Ecto neural progenitor cell (in vitro differentiated cells): ENCODE results near the gene PLK3.
A peak's percentile ranks its signal among the peaks of the same experiment; 100 is the strongest.
"Not testable (repeated sequence)": the region's sequence is repeated elsewhere in the genome, so short reads cannot be mapped to it uniquely, and the experiment has no call there.

Experiments
- DNase-seq: peaks from one replicate; pipeline ENCODE4 v3.0.0-alpha.2; 2018; ENCODE audit warnings: low spot score

PLK3 gene

DNA sequence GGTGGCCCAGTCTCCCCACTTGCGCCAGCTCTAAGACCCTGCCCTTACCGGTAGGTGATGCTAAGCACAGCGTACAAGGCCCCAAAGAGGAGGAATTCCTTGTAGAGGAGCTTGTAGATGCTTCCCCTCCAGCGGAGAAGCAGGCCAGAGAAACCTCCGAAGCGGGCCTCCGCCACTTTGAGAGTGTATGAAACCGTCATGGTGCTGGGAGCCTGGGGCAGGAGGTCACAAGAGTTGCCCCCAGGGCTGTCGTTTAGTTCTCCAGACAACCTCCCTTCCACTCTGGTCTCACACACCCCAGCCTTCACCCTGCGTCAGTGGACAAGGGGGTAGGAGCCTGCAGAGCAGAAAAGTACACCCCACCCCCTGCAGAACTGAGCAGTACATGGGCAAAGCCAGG, 12.7 kb upstream of the PLK3 start:
- no peak for DNase-seq

DNA sequence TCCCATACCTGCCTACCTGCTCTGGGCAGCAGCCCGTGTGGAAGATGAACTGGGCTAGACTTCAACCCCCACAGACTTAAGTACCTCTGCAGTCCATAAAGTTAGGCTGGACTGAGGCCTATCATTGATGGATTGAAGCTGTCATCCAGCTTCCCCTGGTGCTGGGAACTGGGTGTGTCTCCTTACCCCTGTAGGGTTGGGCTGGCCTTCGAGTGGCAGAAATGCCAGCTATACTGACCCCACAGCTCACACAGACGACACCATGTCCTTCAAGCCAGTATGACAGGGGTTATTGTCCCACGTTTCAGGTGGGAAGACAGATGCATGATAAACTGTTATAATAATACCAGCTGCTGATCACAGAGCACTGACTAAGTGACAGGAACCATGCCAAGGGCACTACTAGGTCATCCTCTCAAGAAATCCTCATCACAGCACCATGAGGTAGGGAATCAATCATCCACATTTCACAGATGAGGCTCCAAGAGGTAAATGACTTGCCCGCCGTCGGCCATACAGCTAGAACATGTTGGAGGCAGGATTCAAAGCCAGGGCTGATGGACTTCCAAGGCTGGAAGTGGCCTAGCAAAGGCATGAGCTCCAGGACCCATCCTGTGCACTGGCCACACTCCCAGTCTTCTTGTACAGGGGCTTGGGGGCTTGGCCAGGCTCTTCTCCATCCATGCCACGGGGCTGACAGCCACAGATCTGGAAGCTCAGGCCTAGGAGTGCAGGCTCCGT, 11.9 kb upstream of the PLK3 start, which contains the start of gene BEST4:
TSS of gene BEST4 (minus strand) at position 51 of the 741 bp plus-strand sequence. CDS start 465 bp downstream, outside the sequence.
- no peak for DNase-seq

DNA sequence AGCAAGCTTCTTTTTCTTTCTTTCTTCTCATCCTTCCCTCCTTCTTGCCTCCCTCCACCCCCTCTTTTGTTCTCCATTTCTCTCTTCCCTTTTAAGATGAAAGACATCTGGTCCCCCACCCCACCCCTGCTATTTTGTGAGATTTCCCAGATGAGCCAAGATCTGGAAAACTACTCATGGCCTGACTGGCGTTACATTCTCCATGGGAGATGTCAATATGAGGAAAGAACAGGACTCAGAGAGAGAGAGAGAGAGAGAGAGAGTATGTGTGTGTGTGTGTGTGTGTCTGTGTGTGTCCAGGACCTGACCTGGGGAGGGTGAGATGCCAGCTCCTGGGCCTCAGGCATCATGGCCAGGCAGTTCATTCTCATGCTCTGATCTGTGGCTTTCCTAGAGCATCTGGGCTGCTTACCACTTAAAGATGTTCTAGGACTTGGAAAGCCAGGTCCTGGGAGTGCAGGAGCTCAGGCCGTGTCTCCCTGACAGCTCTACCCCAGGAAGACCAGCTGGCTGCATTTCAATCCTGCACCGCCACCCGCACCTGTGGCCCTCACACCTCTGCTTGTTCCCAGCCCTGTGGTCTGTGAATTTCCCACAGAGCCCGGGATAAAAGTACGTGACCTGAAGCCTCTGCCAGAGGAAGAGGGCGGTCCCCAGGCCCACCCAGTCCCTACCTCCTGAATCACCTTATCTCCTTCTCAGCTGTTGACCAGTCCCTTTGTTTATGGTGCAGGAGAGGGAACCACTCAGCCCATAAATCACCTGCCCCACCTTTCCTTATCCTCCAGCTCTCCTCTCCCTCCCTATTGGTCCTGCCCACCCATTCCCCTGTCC, 9.0 kb upstream of the PLK3 start:
- DNase-seq, result no peak

DNA sequence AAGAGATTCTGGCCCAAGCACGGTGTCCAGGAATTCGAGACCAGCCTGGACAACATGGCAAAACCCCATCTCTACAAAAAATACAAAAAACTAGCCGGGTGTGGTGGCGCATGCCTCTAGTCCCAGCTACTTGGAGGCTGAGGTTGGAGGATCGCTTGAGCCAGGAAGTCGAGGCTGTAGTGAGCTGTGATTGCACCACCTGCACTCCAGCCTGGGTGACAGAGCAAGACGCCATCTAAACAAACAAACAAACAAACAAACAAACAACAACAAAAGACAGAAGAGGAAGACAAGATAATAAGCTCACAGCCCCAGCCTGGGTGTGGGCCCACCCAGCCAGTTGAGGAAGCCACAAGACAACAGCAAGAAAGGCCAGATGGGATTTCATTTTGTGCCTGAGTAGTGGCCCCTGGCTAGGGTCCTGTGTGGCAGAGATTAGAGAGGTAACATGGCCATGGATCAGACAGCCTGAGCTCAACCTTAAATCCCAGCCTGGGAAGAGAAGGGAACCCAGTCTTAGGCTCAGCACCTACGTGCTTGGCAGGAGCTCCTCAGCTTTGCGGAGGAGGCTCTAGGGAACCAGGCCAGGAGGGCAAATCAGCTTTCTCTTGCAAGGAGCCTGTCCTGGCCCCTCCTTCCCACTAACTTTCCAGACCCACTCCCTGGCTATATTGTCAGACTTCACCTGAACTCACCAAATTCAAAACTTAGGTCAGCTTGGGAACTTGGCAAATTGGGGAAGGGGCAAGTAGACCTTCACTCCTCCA, 7.3 kb upstream of the PLK3 start:
- DNase-seq, result no peak

DNA sequence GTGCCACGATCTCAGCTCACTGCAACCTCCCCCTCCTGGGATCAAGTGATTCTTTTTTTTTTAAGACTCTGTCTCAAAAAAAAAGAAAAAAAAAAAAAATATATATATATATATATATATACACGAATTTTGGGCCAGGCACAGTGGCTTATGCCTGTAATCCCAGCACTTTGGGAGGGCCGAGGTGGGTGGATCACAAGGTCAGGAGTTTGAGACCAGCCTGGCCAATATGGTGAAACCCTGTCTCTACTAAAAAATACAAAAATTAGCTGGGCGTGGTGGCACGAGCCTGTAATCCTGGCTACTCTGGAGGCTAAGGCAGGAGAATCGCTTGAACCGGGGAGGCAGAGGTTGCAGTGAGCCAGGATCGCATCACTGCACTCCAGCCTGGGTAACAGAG, 2.3 kb upstream of the PLK3 start:
- DNase-seq, result not testable (repeated sequence)

DNA sequence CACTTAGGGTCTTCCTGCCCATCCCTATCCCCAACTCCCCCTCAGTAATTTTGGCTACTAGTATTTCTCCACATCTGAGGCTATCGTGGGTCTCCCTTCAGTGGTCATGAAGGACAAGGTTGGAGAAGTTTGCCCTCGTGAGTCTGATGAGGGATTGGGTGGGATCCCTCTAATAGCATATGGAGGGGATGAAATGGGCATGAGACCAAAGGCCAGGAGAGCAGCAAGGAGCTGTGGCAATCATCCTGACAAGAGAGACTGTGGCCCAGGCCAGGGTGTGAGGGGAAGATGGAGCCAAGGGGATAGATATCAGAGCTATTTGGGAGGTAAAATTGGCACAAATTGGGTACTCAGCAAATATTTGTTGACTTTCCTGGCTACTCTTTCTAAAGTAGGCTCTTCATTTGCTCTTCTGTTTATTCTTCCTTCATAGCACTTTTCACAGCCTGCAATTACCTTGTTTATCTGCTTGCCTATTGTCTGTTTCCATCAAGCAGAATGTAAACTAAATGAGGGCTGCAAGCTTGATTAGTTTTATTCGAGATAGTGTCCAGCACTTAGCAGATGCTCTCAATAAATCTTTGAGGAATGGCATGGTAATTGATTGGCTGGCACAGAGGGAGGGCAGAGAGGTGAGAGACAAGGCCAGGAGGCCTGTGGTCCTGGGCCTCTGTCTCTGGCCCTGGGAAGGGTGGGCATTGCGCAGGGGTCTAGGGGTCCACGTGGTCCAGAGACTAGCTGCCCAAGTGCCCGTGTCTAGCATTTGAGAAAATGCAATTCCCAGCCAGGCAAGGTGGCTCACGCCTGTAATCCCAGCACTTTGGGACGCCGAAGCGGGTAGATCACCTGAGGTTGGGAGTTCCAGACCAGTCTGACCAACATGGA, 1.5 kb upstream of the PLK3 start:
- DNase-seq, result no peak

DNA sequence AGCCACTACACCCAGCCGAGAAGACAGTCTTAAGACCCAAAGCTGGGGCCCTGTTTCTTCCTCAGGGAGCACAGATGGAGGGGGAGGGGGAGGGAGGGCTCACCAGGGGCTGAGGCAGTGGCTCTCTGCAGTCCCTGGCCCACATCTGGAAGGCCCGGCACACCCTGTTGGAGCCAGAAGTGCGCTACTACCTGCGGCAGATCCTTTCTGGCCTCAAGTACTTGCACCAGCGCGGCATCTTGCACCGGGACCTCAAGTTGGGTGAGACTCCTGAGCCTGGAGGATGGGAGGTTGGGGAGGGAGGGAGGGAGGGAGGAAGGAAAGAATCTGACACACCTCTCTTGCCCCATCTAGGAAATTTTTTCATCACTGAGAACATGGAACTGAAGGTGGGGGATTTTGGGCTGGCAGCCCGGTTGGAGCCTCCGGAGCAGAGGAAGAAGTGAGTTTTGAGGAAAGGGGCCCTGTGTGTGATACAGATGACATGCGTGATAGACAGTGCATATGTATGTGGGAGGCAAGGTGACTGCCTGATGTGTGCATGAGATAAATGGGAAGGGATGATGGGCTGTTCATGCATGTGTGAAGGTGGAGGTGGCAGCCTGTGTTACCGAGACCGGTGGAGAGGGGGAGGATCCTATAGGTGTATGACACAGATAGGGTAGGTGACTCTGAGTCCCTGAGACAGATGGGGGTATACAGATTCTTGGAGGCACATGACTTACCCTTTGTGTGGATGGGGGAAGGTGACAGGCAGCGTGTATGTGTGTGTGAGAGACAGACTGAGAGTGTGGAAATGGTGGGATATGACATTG, 1.5 kb downstream of the PLK3 start:
- no peak for DNase-seq

DNA sequence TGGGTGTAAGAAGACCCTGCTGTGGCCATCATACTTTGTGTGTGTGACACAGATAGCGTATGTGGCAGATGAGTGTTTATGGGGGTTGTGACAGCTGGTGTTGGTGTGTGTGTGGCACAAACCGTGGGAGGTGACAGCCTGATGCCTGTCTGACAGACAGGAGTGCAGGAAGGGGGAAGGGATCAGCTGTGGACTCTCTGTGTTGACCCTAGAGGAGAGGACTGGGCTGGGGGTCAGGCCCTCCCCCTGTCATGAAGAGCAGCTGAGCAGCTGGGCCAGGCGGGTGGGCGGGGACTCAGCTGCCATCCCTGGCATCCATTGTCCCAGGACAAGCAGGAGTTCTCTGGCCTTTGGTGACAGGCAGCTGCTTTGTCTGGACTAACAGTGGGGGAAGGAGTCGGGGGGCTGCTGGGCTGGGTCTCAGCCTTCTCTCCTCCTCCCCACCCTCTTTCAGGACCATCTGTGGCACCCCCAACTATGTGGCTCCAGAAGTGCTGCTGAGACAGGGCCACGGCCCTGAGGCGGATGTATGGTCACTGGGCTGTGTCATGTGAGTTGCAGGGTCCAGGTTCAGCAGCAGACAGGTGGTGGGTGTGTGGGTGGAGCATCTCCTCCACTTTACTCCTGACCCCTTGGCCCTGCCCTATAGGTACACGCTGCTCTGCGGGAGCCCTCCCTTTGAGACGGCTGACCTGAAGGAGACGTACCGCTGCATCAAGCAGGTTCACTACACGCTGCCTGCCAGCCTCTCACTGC, 2.3 kb downstream of the PLK3 start:
- peak; percentile 81 for DNase-seq

DNA sequence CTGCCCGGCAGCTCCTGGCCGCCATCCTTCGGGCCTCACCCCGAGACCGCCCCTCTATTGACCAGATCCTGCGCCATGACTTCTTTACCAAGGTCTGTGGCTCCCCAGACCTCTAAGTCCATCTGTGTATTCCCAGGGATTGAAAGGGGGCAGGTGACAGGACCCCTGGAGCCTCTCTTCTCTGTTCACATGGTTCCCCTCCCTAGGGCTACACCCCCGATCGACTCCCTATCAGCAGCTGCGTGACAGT, 2.8 kb downstream of the PLK3 start:
- DNase-seq, result no peak

DNA sequence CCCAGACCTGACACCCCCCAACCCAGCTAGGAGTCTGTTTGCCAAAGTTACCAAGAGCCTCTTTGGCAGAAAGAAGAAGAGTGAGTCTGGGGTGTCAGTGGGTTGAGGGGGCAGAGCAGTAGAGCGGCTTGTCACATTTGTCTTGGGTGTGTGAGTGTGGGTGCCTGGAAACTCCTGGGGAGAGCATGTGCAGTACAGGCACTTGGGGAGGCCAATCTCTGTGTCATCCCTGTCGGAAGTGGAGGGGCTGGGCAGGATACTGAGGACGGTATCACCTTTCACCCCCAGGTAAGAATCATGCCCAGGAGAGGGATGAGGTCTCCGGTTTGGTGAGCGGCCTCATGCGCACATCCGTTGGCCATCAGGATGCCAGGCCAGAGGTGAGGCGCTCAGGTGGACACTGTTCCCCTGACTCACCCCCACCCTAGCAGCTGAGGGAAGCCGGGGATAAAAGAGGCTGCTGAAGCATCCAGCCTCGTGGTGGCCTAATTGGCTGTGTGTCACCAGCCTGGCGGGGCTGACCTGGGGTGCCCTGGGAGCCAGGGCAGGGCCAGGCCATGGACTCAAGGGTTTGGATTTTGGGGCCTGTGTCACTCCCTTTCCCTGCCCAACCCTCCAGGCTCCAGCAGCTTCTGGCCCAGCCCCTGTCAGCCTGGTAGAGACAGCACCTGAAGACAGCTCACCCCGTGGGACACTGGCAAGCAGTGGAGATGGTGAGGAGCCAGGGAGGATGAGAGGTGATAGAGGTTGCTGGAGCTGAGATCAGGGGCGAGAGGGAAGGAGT, 3.3 kb downstream of the PLK3 start:
- no peak for DNase-seq

DNA sequence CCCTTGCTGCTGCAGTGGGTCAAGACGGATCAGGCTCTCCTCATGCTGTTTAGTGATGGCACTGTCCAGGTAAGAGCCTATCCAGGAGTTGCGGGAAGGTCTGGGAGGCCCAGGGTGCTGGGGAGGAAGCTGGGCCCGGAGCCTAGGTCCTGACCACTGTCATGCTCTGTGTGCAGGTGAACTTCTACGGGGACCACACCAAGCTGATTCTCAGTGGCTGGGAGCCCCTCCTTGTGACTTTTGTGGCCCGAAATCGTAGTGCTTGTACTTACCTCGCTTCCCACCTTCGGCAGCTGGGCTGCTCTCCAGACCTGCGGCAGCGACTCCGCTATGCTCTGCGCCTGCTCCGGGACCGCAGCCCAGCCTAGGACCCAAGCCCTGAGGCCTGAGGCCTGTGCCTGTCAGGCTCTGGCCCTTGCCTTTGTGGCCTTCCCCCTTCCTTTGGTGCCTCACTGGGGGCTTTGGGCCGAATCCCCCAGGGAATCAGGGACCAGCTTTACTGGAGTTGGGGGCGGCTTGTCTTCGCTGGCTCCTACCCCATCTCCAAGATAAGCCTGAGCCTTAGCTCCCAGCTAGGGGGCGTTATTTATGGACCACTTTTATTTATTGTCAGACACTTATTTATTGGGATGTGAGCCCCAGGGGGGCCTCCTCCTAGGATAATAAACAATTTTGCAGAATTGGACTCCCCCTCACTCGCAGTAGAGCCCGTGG, 5.3 kb downstream of the PLK3 start:
- no peak for DNase-seq

DNA sequence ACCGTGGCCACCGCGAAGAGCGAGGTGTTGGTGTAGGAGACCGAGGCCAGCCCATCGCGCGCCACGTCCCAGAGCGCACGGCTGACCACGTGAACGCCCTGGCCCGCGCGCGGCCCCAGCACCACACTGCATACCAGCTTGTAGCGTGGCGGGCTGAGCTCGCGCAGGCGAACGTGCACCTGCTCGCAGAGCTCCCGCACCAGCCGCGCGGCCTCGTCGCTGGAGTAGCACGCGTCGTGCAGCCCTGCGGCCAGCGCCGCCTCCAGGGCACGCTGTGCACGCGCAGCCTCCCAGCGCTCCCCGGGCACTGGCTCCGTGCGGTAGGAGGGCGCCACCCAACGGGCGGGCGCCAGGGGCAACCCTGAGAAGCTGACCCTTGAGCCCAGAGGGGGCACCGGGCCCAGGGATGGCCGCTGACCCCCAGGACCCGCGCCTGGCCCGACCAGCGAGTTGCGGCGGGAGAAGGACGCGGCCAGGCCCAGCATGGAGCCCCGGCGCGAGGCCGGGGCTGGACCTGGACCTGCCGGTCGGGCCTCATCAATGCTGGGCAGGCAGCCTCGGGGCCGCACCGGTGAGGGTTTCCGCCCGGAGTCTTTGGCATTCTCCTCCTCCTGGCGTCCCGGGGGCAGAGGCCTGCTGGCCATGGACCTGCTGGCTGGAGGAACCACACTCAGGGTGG, 6.0 kb downstream of the PLK3 start:
- DNase-seq, result peak; percentile 48

DNA sequence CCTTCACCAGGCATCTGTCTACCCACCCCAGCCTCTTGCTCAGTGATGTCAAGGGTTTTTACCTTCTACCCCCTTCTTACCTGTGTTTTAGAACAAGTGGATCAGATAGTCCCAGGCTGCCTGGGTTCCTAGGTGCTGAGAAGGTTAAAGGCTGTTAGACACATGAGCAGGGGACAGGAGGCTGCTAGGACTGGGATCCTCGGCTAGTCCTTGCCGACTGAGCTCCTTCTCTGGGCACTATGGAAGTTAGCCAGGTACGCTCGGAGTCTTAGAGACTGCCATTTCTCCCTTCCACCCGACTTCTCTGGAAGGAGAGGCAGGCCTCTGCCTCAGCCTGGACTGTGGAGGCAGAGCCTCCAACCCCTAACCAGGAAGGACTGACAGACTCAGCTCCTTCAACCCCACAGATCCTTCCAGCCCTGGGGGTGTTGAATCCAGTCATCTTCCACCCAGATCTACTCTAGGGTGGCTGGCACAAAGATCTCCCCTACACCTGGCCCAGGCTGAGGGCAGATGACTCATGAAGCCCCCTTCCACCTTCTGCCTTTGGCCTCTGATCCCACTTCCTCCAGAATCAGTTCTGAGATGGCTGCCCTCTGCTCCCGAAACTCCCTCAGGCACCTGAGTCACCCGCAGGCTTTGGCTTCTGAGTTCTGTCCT, 6.7 kb downstream of the PLK3 start, which contains the start of gene DYNLT4:
TSS of gene DYNLT4 (minus strand) at position 648 of the 660 bp plus-strand sequence. CDS start 683 bp downstream, outside the sequence.
- no peak for DNase-seq

DNA sequence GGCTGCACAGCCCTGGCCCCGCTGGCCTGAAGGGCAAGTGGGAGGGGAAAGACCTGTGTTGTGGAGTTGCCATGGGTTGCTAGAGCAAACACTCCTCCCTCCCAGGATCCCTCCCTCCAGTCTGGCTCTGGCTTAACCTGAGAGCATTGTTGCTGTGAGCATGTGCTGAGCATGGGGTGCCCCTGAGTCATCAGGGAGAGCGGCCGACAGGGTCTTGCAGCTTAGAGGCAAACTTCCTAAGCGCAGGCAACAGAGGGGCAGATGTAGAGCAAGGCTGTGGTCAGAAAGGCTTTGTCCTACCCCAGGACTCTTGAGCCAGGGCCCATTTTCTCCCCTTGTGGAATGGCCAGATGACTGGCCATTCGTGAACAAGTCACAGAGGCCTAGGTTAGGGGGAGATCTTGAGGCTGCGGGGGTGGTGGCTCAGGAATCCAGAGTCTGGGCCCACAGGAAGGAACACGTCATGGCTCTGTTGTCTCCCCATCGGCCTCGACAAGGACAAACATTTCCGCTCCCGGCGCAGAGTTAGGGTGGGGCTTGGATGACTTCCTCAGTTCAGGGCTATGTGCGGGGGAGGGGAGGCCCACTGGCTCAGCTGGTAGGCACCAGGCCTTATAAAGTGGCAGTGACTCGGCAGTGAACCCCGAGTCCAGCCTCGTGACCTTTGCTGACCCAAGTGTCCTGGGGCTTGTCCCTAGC, 7.3 kb downstream of the PLK3 start:
- peak; percentile 89 for DNase-seq

DNA sequence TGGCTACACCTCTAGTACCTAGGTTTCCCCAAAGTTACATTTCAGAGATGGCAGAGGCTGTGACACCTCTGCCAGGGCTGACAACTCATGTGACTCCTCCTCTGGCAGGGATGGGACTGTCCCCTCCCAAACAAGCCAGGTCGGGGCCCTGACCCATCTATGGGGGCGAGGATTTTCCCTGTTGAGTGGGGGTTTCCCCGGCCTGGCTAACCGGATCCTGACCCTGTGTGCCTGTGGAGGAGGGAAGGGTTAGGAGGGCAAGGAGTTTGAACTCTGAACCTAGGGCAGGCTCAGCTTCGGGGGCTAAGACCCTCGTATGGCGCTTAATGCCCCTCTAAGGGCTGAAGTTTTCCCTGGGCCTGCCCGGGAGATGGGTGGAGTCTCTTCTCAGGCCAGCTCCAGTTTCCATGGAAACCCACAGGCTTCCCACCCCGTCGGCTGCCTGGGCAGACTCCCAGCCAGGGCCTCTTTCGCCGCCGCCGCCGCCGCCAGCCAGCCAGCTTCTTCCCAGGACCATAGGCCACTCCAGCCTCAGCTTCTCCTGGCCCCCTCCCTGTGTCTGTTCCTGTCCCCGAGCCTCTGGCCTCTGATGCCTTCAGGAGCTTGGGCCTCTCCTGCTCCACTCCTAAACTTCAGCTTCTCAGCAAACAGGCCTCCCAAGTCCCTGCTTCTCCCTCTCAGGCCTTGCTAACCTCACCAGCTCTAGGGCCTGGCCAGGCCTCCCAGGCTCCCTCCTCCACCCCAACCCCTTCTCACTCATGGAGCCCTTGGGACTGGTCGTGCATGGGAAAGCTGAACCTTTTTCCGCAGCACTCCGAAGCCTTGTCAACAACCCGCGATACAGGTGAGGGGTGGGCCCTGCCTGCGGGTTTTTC, 8.1 kb downstream of the PLK3 start, which contains the start of gene BTBD19:
TSS of gene BTBD19 (plus strand) at position 461 of the 875 bp plus-strand sequence. CDS start at position 759, 298 bp downstream.
- peak; percentile 91 for DNase-seq
